GM19438 (cell line): Measurements from ENCODE around the gene NEMF.
"Not testable (repeated sequence)": the region's sequence is repeated elsewhere in the genome, so short reads cannot be mapped to it uniquely, and the experiment has no call there.

Experiments
- ATAC-seq: cut with Tn5 transposase; IDR thresholded peaks from one replicate; pipeline ENCODE4 v1.9.1; 2021; ENCODE audit warnings: low read depth; ENCODE audit not compliant: unreplicated experiment

NEMF gene

GRCh38 chr14:49849213-49849847, 3.3 kb downstream of the NEMF start:
- ATAC-seq, result no peak

DNA sequence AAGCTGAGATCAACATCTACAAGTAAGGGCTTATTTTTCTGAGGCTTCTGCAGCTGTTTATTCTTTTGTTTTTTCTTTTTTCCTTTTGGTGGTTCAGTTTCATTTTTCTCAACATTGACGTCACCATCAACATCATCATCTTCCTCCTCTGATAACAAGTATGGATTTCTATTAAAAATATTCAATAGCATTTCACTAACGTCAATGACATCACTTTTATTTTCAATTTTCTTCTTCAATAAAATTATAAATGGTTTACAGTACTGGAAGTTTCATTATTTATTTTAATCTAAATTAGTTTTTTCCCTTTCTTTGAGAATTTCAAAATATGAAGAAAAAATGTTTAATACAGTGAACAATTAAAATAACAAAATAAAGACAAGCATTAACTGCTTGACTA, 23.9 kb downstream of the NEMF start:
- ATAC-seq, result no peak

DNA sequence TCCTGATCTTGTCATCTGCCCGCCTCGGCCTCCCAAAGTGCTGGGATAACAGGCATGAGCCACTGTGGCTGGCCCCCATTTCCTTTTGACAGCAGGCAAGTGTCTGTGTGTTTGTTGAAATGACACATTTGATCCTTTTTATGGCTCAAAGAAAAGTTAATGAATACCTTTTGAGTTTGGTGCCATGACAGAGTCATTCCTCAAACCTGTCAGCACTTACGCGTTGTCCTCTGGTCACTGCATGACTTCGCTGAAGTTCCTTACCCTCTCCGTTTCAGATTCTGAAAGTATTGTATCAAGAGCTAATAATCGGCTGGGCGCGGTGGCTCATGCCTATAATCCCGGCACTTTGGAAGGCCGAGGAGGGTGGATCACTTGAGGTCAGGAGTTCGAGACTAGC, 32.4 kb downstream of the NEMF start:
- no peak for ATAC-seq

DNA sequence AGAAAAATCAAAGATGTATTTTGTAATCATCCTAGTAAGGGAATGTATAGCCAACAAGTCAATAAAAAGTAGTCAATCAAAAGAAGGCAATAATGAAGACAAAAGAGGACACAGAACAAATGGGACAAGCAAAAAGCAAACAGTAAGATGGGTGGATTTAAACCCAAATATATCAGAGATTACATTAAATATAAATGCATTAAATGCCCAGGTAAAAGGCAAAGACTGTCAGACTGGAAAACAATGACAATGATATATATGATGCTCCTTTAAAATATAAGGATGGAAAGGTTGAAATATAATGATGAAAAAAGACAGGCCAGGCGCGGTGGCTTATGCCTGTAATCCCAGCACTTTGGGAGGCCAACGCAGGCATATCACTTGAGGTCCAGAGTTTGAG, 35.7 kb downstream of the NEMF start:
- no peak for ATAC-seq

DNA sequence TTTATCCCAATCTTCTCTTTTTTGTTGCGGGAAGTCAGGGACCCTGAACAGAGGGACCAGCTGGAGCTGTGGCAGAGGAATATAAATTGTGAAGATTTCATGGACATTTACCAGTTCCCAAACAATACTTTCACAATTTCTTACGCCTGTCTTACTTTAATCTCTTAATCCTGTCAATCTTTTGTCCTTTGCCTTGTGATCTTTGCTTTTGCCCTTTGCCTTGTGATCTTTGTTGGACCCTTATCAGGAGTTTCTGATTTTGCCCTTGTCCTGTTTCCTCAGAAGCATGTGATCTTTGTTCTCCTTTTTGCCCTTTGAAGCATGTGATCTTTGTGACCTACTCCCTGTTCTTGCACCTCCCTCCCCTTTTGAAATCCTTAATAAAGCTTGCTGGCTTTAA, 36.5 kb downstream of the NEMF start:
- not testable (repeated sequence) for ATAC-seq

DNA sequence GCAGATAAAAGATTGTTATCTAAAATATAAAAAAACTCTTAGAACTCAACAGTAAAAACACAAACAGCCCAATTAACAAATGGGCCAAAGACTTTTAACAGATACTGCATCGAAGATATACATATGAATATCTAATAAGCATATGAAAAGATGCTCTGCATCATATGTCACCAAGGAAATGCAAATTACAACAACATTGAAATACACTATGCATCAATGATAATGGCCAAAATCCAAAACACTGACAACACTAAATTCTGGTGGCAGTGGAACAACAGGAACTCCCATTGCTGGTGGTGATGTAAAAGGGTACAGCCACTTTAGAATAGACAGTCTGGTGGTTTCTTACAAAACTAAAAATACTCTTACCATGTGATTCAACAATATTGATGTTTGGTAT, 43.8 kb downstream of the NEMF start:
- ATAC-seq, result no peak

DNA sequence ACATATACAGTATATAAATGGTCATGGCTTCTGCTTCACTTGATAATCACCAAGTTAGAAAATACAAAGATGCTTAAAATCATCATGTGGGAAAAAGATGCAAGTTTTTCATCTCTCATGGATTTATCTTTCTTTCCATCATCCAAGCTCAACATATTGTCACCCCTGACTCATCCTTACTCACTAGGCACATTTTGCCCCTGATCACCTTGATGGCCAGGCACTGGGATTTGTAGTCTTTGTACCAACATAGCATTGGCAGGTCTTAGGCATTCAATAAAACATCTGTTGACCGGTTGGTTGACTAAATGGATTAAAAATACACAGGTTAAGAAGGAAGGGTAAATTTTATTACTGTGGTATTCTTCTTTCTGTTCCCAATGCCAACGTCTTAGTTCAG, 56.6 kb downstream of the NEMF start:
- no peak for ATAC-seq

DNA sequence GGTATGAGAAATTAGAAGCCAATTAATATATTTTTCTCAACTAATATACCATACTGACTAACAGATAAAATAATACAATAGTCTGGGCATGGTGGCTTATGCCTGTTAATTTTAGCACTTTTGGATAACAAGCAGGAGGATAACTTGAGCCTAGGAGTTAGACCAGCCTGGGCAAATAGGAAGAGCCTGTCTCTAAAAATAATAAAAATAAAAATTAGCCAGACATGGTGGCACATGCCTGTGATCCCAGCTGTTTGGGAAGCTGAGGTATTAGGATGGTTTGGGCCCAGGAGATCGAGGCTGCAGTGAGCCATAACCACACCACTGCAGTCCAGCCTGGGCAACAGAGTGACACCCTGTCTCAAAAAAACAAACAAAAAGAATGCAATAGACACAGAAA, 60.0 kb downstream of the NEMF start:
- ATAC-seq, result no peak

DNA sequence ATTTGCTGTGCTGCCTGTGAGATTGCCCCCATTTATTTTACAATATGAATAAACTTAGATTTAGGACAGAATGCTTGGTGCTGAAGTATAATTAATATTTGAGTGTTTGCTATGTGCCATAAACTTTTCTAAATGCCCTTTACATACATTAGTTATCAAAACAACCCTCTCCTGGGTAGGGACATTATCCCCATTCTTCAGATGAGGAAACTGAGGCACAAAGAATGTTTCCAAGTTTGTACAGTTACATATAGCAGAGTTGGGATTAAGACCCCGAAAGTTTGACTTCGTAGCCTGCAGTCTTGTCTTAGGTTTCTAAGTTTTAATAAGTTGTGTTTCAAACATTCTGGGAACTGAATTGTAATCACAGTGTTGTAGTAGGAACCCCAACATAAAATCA, 66.3 kb downstream of the NEMF start:
- ATAC-seq, result no peak

DNA sequence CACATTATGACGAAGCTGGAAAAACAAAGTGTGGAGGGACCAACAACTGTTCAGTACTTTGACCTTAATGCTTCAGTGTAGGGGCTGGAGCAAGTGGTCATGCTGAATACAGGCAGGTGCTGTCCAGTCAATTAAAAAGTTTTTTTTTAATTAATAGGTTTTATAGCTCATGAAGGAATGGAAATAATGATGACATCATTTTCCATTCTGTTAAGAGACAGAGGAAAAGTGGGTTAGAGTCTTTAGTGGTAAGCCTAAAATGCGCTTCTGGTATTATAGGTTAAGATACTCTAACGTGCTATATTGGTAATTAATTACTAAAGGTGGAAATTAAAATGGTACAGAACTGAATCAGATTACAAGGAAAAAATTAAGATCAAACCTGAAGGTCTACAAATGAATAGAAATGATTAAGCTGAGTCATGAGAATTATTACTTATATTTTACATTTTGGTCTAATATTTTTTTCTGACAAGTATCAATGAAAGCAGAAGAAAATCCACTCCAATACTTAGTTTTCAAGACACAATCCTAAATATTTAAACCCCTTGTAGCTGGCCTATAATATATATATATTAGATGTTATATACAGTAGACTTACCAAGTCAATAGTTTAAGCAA, 69.1 kb downstream of the NEMF start:
- ATAC-seq, result no peak

DNA sequence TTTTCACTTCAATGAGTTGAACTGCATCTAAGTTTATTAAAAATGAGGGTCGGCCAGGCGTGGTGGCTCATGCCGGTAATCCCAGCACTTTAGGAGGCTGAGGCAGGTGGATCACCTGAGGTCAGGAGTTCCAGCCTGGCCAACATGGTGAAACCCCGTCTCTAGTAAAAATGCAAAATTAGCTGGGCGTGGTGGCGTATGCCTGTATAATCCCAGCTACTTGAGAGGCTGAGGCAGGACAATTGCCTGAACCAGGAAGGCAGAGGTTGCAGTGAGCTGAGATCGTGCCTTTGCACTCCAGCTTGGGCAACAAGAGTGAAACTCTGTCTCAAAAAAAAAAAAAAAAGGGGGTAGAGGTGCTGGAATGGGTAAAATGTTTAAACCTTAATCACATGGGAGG, 71.5 kb downstream of the NEMF start:
- not testable (repeated sequence) for ATAC-seq

- ATAC-seq, result no peak
Measured at GRCh38 chr14:49778421-49778820, 74.2 kb downstream of the NEMF start.

- ATAC-seq, result no peak
Measured at GRCh38 chr14:49774106-49774505, 78.5 kb downstream of the NEMF start.

GRCh38 chr14:49771691-49772090, 80.9 kb downstream of the NEMF start:
- not testable (repeated sequence) for ATAC-seq

GRCh38 chr14:49770212-49770817, 82.3 kb downstream of the NEMF start:
- ATAC-seq, result no peak

- no peak for ATAC-seq
Measured at GRCh38 chr14:49769581-49770211, 82.9 kb downstream of the NEMF start.

GRCh38 chr14:49769171-49769570, 83.4 kb downstream of the NEMF start:
- no peak for ATAC-seq

DNA sequence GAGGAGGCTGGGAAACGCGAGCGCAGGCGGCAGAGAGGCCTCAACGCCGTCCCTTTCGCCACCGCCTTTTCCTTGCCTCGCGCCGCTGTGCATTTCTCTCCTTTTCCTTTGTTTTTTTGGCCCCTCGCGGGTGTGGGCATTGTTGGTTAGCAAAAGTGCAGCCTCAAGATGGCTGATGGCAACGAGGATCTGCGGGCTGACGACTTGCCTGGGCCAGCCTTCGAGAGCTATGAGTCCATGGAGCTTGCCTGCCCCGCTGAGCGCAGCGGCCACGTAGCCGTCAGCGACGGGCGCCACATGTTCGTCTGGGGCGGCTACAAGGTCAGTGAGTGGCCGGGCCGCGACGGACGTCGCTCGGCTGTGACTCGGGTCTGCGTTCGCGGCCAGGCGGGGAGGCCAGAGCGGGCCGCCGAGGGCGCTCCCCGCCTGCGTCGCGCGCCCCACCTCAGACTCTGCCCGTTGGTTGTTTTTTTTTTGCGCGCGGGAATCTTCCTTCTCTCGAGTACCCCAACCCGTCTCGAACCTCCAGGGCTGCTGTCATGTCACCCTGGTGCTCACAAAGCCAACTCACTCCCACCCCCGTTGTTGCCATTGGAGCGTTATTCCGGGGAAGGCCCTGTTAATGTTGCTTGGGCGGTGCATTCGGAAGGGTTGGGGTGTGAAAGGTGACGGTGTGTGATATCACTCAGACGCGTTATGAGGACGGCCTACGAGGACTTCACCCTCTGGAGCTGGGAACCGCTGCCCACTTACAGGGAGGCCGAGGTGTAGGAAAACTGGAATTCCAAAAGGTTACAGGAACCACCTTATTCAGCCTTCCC, 84.1 kb downstream of the NEMF start:
- peak; percentile 25 for ATAC-seq

DNA sequence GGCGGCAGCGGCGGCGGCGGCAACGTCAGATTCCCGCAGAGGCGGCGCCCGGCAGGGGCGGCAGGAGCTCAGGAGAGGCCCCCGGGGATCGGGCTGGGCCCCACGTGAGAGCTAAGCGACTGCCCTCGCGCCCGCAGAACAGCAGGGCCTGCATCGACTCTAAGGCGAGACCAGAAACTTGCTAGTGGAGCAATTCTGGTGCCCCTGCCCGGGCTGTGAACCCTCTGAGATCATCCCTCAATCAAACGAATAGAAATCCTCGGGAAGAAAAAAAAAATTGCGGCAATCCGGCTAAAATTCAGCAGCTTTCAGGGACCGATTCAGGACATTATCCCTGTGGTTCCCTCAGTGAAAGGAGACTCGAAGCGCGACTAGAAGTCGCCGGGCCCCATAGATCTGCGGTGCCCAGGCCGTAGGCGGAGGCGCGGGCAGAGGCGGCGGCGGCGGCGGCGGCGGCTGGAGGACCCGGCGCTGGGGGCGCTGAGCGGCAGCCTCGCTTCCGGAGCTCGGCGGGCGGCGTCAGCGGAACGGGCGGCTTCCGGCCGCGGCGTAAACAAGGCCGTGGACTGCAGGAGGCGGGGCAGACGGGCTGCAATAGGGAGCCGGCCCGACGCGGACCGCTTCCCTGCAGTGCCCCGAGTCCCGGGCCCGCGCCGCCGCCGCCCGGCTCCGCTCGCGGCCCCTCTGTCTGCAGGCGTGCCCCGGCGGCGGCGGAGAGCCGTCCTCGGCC, 84.9 kb downstream of the NEMF start, which contains the start of gene KLHDC2:
TSS of gene KLHDC2 (plus strand) at position 583 of the 730 bp plus-strand sequence. CDS start 316 bp downstream, outside the sequence.
- ATAC-seq, result peak; percentile 89

GRCh38 chr14:49767270-49767570, 85.4 kb downstream of the NEMF start:
- ATAC-seq, result no peak
